Measurements from ENCODE around the gene SSR2. TPM values are rescaled to one million over a fixed set of nuclear protein-coding genes. Genes with fewer than 3 reads are reported as not detected.

SSR2 gene
- total RNA-seq, 2 experiments from 2014 or later, result 147 to 153 TPM

- no peak for DNase-seq (ENCODE audit: low spot score)
- Histone ChIP-seq H3K9me2 (ENCODE audit: insufficient read depth, low read length) (no peaks in the 10 kb centered on the region), H3K4me2 (ENCODE audit: low read length) (no peak overlapping the region; the same call in 1 of the 2 replicates), H3K36me3 (ENCODE audit: insufficient read depth, low read length) (peaks cover 89% of the 10 kb centered on the region), H3K4me1 (ENCODE audit: insufficient read depth, low read length, poor library complexity, severe bottlenecking) (peaks cover 51% of the 10 kb centered on the region), H4K20me1 (ENCODE audit: insufficient read depth, low read length) (peaks cover 25% of the 10 kb centered on the region), H3K9me3 (ENCODE audit: low read length) (no peaks in the 10 kb centered on the region), H2AFZ (ENCODE audit: low read length) (no peak overlapping the region), H3K4me3 (ENCODE audit: low read depth, low read length, poor library complexity, severe bottlenecking) (no peak overlapping the region), H3K79me2 (ENCODE audit: insufficient read depth, low read depth, low read length) (peaks cover 70% of the 10 kb centered on the region), H3K27ac (ENCODE audit: low read depth, low read length, poor library complexity, severe bottlenecking) (no peak overlapping the region)
- CTCF ChIA-PET (ENCODE audit: unreplicated experiment), result no interaction called here
- intact Hi-C loops (cut with micrococcal nuclease; ENCODE audit: unreplicated experiment), result no loop called here
- POLR2A ChIA-PET, result interaction anchor here (1.2 kb wide), 1 partner anchor 25 kb away, joined by 3 read pairs; no protein-coding TSS in a partner anchor
- TF ChIP-seq EZH2phosphoT487 (IDR thresholded peaks at IDR 0.05; ENCODE audit: borderline replicate concordance, low read depth, low read length), result no peak
- TF ChIP-seq CTCF (conservative IDR thresholded peaks at IDR 0.05; ENCODE audit: low read length), result no peak
- BruUV-seq (replicated peaks), result no TSS peak
Observed at GRCh38 chr1:155969377-155969791, 51.4 kb downstream of the SSR2 start.

GRCh38 chr1:155968670-155969069 is 52.1 kb downstream of the SSR2 start:
- H3K9me2 ChIP-seq (ENCODE audit: insufficient read depth, low read length), result no peaks in the 10 kb centered on the region

More at GRCh38 chr1:155968670-155969069, 52.1 kb downstream of the SSR2 start:
- ChIA-PET POLR2A (interaction anchor here (0.6 kb wide), 1 partner anchor 22 kb away, joined by 4 read pairs; no protein-coding TSS in a partner anchor), CTCF (ENCODE audit: unreplicated experiment) (interaction anchor here (0.9 kb wide), 1 partner anchor 8 kb away, joined by 4 read pairs; no protein-coding TSS in a partner anchor)
- no TSS peak for BruUV-seq (replicated peaks)
- Histone ChIP-seq H3K4me2 (ENCODE audit: low read length) (no peak overlapping the region), H3K27ac (ENCODE audit: low read depth, low read length, poor library complexity, severe bottlenecking) (no peak overlapping the region), H3K4me3 (ENCODE audit: low read depth, low read length, poor library complexity, severe bottlenecking) (no peak overlapping the region), H3K36me3 (ENCODE audit: insufficient read depth, low read length) (peaks cover 85% of the 10 kb centered on the region), H3K4me1 (ENCODE audit: insufficient read depth, low read length, poor library complexity, severe bottlenecking) (peaks cover 44% of the 10 kb centered on the region), H3K79me2 (ENCODE audit: insufficient read depth, low read depth, low read length) (peaks cover 63% of the 10 kb centered on the region), H2AFZ (ENCODE audit: low read length) (no peak overlapping the region), H3K9me3 (ENCODE audit: low read length) (no peaks in the 10 kb centered on the region), H4K20me1 (ENCODE audit: insufficient read depth, low read length) (peaks cover 22% of the 10 kb centered on the region)
- DNase-seq (ENCODE audit: low spot score), result no peak
- TF ChIP-seq EZH2phosphoT487 (IDR thresholded peaks at IDR 0.05; ENCODE audit: borderline replicate concordance, low read depth, low read length) (no peak), CTCF (conservative IDR thresholded peaks at IDR 0.05; ENCODE audit: low read length) (no peak)
- intact Hi-C loops (cut with micrococcal nuclease; ENCODE audit: unreplicated experiment), result no loop called here

Measured in OCI-LY7 (cell line).